Effector memory CD4-positive, alpha-beta T cell (primary cell): Measurements from ENCODE around the gene ZNRD2.

Source experiments
- DNase-seq, 3 donors: peaks; one replicate each; pipeline ENCODE4 v3.0.0-alpha.2; 2020
- H3K27ac ChIP-seq: 2 replicates; pipeline ENCODE4 v1.7.0; 2013; ENCODE audit warnings: mild to moderate bottlenecking, low read length, moderate library complexity; ENCODE audit not compliant: insufficient read depth, poor library complexity, severe bottlenecking
- H3K27me3 ChIP-seq: replicated peaks from 2 replicates; pipeline ENCODE4 v1.7.0; 2013; ENCODE audit warnings: mild to moderate bottlenecking, low read length; ENCODE audit not compliant: insufficient read depth, control insufficient read depth, poor library complexity, severe bottlenecking
- H3K36me3 ChIP-seq: 2 replicates; pipeline ENCODE4 v1.7.0; 2013; ENCODE audit warnings: mild to moderate bottlenecking, low read length, moderate library complexity; ENCODE audit not compliant: control insufficient read depth, insufficient read depth
- H3K4me1 ChIP-seq: 2 replicates; pipeline ENCODE4 v1.7.0; 2013; ENCODE audit warnings: low read length, mild to moderate bottlenecking; ENCODE audit not compliant: control insufficient read depth, insufficient read depth, poor library complexity, severe bottlenecking
- H3K4me3 ChIP-seq: 2 replicates; pipeline ENCODE4 v1.7.0; 2013; ENCODE audit warnings: low read length, low read depth, mild to moderate bottlenecking; ENCODE audit not compliant: insufficient read depth, poor library complexity, severe bottlenecking
- H3K9me3 ChIP-seq: 2 replicates; pipeline ENCODE4 v1.7.0; 2013; ENCODE audit warnings: mild to moderate bottlenecking, low read length, moderate library complexity; ENCODE audit not compliant: control insufficient read depth

ZNRD2 gene

DNA sequence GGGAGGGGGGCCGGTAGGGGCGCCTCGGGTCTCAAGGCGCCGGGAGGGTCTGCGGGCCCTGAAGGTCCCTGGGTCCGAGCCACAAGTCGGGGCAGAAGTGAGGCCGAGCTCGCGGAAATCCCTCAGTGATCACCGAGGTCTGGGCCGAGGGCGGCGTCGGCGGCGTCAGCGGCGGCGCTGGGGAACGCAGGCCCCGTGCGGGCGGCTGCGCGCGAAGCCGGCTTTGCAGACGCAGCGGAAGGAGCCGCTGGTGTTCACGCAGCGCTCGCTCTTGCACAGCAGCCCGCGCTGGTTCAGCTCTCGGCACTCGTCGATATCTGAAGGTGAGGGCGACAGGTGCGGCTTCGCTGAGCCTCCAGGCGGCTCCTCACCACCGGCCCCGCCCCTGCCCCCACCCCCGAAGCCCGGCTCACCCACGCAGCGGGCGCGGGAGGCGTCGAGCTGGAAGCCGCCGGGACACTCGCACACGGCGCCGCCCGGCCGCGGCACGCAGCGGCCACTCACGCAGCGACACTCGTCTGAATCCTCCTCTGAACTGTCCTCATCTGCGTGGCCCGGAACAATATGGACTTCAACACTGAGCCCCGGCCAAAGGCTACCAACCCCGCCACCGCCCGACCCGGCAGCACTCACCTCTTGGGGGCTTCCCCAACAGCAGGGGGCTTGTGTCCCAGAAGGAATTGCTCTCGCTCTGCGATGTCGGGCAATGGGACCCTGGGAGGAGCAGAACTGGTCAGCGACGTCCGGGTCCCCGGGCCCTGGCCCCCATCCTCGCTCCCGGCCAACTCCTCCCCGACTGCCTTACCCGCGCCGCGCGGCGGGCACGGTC is 31.1 kb upstream of the ZNRD2 start:
- Histone ChIP-seq H3K4me1 (peaks cover 14% of the 10 kb centered on the region), H3K4me3 (no peak overlapping the region), H3K27me3 (no peaks in the 10 kb centered on the region), H3K9me3 (no peaks in the 10 kb centered on the region), H3K36me3 (peaks cover 30% of the 10 kb centered on the region), H3K27ac (peak overlapping the region; percentile 66)
- DNase-seq = no peak

- peaks cover 14% of the 10 kb centered on the region for H3K4me1 ChIP-seq
- DNase-seq = no peak
- H3K36me3 ChIP-seq = peaks cover 30% of the 10 kb centered on the region
- H3K27ac ChIP-seq = peak overlapping the region; percentile 66
- no peaks in the 10 kb centered on the region for H3K27me3 ChIP-seq
- no peaks in the 10 kb centered on the region for H3K9me3 ChIP-seq
- peak overlapping the region; percentile 63 for H3K4me3 ChIP-seq
These were observed 30.5 kb upstream of the ZNRD2 start for GRCh38 chr11:65539744-65540289.

DNA sequence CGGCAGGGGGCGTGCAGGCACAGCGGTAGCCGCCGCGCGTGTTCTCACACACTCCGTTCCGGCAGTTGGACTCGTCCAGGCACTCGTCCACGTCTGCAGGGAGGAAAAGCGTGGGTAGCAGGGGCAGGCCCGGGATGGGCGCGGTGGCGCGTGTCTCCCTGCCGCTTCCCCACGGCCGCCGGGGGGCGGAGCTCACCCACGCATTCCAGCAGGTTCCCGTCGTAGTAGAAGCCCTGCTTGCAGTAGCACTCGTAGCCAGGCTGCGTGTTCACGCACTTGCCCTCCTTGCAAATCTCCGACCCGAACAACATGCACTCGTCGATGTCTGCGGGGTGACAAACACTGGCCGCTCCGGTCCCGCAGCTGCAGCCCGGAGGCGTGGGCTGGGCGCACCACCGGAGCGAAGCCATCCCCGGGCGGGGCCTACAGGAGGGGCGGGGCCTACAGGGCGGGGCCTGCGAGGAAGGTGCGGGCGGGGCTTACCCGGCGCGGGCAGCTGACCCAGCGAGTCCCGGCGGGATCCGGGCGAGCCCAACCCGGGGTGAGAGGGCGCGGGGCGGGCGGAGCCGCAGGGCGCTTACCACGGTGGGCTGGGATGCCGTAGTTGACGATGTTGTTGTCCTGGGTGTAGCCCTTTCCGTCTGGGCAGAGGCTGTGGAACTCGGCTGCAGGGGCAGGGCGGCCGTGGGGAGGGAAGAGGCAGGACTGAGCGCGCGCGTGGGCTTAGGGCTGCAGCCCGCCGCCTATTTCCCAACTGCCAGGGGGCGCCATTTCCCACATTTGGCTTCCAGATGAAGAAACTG is 29.8 kb upstream of the ZNRD2 start:
- DNase-seq = peak; percentile 78 to 85 (median 82)
- Histone ChIP-seq H3K9me3 (no peaks in the 10 kb centered on the region), H3K4me3 (peak overlapping the region; percentile 63), H3K27me3 (no peaks in the 10 kb centered on the region), H3K27ac (peak overlapping the region; percentile 66), H3K4me1 (peaks cover 14% of the 10 kb centered on the region), H3K36me3 (peaks cover 24% of the 10 kb centered on the region)

GRCh38 chr11:65541093-65541982 is 28.9 kb upstream of the ZNRD2 start:
- H3K27ac ChIP-seq = peak overlapping the region; percentile 66
- no peaks in the 10 kb centered on the region for H3K27me3 ChIP-seq
- peak overlapping the region; percentile 63 for H3K4me3 ChIP-seq
- DNase-seq = no peak
- peaks cover 16% of the 10 kb centered on the region for H3K36me3 ChIP-seq
- no peaks in the 10 kb centered on the region for H3K9me3 ChIP-seq
- peaks cover 14% of the 10 kb centered on the region for H3K4me1 ChIP-seq

- no peak overlapping the region for H3K4me3 ChIP-seq
- no peak for DNase-seq
These were observed 27.4 kb upstream of the ZNRD2 start for GRCh38 chr11:65542738-65543390.

DNA sequence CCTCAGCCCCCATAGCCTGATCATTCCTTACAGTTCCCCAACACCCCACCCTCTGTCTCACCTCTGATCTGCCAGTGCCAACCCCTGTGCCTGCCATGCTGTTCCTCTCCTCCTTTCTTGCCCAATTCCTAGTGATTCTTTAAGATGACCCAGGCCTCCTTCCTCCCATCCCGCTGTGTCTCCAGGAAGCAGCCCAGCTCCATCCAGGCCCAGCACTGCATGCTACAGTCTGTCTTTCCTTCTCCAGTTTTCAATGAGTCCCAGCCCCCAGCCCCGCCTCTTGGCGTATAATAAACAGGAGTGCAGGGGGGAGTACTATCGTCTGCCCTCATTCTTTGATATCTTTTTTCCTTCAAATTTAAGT is 24.4 kb upstream of the ZNRD2 start:
- Histone ChIP-seq H3K4me3 (no peak overlapping the region), H3K9me3 (no peaks in the 10 kb centered on the region), H3K27ac (peak overlapping the region; percentile 71), H3K4me1 (peaks cover 22% of the 10 kb centered on the region), H3K36me3 (peaks cover under 1% of the 10 kb centered on the region), H3K27me3 (no peaks in the 10 kb centered on the region)
- DNase-seq = no peak

More at GRCh38 chr11:65542738-65543390, 27.4 kb upstream of the ZNRD2 start:
- Histone ChIP-seq H3K4me1 (peaks cover 26% of the 10 kb centered on the region), H3K27me3 (no peaks in the 10 kb centered on the region), H3K36me3 (peaks cover 6% of the 10 kb centered on the region), H3K9me3 (no peaks in the 10 kb centered on the region), H3K27ac (no peak overlapping the region)

GRCh38 chr11:65546217-65546958 is 23.9 kb upstream of the ZNRD2 start:
- Histone ChIP-seq H3K27me3 (no peaks in the 10 kb centered on the region), H3K36me3 (peaks cover 6% of the 10 kb centered on the region), H3K4me1 (peaks cover 17% of the 10 kb centered on the region), H3K27ac (peak overlapping the region; percentile 71), H3K4me3 (peak overlapping the region; percentile 31), H3K9me3 (no peaks in the 10 kb centered on the region)
- peak; percentile 97 to 99 (median 97) for DNase-seq

GRCh38 chr11:65547446-65548125 is 22.7 kb upstream of the ZNRD2 start:
- peaks cover 10% of the 10 kb centered on the region for H3K36me3 ChIP-seq
- no peaks in the 10 kb centered on the region for H3K9me3 ChIP-seq
- no peaks in the 10 kb centered on the region for H3K27me3 ChIP-seq
- H3K4me3 ChIP-seq = peak overlapping the region; percentile 18
- H3K4me1 ChIP-seq = peaks cover 26% of the 10 kb centered on the region
- DNase-seq = peak in 1 of 3 donors; percentile 30
- H3K27ac ChIP-seq = peak overlapping the region; percentile 71
